DMS53 treated with DMSO at 0.1 percent for 48 hours (cell line): ENCODE data around the gene FGD3.
"Not testable (repeated sequence)": the region's sequence is repeated elsewhere in the genome, so short reads cannot be mapped to it uniquely, and the experiment has no call there.

Source experiments
- DNase-seq: peaks from one replicate; lab custom pipeline; 2025; ENCODE audit not compliant: unreplicated experiment; lab: John Stamatoyannopoulos, UW

Gene FGD3

DNA sequence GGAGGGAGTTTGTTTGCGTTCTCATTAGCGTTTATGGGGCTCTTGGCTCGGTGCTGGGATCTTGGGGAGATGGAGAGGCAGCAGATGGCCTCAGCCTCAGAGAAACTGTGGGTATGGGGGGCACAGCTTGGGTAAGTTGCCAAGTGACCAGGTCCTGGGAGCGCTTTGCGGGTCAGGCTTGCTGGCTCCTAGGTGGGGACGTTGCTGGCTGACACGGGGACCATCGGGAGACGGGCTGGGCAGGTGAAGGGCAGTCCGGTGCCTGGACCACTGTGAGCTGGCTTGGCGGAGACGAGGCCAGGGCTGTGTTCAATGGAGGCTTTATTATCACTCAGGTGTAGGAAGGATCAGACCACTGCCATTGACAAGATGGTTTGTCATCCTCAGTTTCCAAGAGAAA is 30.0 kb downstream of the FGD3 start:
- DNase-seq, result no peak

DNA sequence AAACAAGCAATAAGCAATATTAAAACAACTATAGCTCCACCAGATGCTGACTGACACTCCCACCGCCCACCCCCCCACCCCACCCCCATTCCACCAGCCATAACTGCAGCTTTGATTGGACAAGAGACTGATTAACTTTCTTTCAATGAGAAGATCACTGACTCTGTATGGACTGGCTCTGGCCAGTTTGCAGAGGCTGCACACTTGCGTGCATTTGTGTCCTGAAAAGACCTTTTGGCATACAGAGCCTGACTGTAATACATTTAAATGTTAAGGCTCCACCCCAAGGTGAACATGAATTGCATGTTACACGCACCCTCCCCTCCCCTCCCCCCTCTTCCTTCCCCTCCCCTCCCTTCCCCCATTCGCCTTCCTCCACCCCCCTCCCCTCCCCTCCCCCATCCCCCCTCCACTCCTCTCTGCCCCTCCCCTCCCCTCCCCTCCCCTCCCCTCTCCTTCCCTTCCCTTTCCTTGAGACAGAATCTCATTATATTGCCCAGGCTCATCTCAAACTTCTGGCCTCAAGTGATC is 31.1 kb downstream of the FGD3 start:
- DNase-seq, result no peak

DNA sequence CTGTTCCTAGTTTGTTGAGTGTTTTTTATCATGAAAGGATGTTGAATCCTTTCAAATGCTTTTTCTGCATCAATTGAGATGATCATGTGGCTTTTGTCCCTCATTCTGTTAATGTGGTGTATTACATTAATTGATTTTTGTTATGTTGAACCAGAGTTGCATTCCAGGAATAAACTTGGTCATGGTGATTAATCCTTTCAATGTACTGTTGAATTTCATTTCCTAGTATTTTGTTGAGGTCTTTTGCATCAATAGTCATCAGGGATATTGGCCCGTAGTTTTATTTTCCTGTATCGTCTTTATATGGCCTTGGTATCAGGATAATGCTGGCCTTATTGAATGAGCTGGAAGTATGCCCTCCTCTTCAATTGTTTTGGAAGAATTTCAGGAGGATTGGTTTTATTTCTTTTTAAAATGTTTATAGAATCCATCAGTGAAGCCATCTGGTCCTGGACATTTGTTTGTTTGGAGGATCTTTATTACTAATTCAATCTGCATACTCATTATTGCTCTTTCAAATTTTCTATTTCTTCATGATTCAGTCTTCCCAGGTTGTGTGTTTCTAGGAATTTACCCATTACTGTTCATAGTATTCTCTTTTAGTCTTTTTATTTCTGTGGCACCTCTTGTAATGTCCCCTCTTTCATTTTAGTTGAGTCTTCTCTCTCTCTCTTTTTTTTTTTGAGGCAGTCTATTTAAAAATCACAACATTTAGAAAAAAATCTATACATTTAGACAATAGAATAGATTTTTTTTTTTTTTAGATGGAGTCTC is 32.1 kb downstream of the FGD3 start:
- DNase-seq, result no peak

DNA sequence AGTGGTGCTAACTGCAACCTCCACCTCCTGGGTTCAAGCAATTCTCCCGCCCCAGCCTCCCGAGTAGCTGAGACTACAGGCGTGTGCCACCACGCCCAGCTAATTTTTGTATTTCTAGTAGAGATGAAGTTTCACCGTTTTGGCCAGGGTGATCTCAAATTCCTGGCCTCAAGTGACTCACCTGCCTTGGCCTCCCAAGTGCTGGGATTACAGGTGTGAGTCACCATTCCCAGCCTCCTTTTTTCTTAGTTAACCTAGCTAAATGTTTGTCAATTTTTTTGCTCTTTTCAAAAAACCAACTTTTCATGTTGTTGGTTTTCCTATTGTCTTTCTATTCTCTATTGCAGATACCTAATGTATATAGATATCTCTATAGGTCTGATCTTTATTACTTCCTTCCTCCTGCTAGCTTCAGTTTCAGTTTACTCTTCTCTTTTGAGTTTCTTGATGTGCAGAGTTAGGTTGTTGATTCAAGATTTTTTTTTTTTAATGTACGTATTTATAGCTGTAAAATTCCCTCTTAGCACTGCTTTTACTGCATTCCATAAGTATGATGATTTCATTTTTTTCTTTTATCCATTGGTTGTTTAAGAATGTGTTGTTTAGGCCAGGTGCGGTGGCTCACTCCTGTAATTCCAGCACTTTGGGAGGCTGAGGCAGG is 32.9 kb downstream of the FGD3 start:
- DNase-seq, result no peak

DNA sequence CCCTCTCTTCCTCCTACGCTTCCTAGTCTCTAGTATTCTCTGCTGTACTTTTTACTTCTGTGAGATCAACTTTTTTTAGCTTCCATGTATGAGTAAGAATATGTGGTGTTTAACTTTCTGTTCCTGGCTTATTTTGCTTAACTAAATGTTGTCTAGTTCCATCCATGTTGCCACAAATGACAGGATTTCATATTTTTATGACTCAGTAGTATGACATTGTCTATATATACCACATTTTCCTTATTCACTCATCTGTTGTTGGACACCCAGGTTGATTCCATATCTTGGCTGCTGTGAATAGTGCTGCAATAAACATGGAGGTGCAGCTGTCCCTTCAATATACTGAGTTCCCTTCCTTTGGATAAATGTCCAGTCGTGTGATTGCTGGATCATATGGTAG is 34.8 kb downstream of the FGD3 start:
- no peak for DNase-seq

DNA sequence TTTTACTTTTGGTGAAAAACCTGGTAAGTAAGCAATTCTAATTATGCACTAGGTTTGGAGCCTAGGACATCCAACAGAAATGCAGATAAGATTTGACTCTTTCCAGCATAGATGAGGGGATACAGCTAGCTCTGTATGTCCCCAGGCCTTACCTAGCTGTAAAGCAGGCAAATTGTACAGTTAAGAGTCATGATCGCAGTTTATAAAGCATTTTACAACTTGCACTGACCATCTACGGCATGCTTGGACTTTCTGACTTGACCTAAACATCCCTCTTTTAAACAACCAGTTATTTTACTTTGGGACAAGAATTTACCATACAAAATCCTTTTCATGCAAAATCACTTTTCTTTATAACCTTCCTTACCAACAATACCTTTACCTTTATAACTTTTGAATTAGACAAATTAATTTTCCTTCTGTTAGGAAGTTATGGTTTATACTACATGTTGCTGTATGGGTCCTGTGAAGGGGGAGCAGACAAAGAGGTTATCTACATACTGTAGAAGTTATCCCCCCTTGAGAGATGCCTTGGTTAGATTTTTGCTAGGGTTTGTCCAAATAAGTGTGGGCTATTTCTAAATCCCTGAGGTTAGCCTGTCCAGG is 36.8 kb downstream of the FGD3 start:
- DNase-seq, result no peak

DNA sequence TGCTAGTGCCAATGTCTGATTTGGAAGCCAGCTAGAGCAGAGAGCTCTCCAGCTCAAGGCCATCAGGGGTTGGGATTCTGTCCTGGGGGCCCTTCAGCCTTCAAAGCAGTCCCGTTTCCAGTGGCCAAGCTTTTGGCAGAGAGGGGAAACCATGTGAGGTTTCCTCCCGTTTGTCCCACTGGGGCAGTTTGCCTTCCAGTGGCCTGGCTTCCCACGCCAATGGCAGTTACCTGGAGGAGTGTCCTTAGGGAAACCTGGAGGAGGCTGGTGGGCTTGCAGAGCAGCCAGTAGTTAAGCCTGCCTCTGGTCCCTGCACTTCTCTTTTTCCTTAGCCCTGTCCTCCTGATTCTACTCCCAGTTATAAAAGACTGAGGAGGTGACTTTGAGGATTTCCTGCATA is 37.7 kb downstream of the FGD3 start:
- DNase-seq, result no peak

DNA sequence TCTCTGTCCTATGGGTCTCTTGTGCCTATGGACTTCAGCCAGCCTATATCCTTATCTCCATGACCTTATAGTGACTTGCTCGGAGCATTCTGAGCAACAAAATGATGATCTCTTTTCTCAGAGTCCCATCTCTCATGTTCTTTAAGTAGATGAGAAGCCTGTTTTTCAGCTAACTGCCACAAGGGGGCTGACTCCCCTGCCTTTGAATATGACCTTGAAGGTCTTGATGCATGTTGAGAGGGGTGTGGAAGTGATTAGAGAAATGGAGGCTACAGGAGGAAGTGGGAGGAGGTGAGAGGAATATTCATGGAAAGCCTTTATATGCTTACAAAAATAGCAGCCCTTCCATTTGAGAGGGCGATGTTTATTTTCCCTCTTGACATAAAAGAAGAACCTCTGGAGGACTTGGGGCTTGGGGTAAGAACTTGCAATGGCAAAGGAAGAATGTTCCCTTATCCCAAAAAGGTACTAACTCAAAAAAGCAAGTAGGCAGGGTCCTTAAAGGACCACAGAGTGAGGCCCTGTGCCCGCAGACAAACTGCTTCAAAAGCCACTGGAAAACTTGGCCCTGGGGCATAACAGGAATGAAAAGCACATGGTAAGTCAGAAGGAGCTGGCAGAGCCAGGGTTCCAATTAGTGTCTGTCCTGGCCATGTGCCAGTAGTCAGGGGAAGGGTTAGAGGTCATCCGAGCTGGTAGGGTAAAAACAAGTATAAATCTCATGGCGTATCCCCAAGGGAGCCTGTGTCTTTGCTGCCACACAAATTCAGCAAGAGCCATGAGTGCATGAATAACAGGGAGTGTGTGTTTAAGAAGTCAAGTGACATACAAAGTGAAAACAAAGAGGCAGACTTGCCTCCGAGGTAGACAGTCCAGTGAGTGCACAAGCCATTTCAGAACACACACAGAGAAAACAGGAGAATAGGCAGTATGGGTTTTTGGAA is 39.1 kb downstream of the FGD3 start:
- DNase-seq, result no peak

DNA sequence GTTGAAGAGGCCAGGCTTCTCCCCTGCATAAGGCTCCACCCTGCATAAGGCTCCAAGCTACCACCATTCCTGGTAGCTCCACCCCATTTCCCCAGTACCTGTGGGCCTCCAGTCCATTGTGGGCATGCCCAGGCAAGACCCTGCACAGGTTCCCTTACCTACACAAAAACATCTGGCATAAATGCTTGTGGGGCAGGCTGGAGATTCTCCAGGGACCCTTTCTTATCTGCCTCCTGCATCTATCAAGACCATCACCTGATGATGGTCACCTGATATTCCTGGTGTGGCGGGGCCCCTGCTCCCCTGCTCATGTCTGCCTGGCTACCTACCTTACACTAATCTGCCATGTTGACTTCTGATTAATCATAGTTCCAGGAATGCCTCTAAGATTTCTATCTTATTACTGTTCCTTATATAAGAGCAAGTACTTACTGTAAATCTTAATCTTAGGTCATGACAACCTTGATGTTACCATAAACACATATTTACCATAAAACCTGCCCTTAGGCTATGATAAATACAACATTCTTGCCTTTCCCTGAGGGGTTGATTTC is 41.0 kb downstream of the FGD3 start:
- DNase-seq, result no peak

DNA sequence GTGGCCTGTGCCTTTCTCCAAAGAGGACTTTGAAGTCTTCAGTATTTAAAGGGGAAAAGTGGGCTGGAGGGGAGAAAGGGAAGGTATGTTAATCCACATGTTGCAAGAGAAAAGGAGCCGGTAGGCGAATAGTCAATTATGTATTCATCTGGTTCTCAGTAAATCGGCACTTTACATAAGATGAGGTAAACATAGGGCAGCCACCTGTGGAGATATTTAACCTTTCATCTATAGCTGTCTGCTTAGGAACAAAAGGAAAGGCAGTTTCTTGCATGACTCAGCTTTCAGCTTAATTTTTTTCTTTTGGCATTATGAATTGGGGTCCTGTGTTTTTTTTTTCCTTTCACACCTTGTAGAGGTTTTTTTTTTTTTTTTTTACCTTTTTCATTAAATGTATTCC is 42.2 kb downstream of the FGD3 start:
- DNase-seq, result peak; percentile 3

DNA sequence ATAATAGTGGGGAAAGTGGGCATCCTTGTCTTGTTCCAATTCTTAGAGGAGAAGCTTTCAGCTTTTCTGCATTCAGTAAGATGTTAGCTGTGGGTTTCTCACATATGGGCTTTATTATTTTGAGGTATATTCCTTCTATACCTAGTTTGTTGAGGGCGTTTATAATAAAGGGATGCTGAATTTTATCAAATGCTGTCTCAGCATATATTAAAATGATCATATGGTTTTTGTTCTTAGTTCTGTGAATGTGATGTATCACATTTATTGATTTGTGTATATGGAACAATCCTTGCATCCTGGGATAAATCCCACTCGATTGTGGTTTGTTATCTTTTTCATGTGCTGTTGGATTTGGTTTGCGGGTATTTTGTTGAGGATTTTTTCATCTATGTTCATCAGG is 43.1 kb downstream of the FGD3 start:
- DNase-seq, result no peak

DNA sequence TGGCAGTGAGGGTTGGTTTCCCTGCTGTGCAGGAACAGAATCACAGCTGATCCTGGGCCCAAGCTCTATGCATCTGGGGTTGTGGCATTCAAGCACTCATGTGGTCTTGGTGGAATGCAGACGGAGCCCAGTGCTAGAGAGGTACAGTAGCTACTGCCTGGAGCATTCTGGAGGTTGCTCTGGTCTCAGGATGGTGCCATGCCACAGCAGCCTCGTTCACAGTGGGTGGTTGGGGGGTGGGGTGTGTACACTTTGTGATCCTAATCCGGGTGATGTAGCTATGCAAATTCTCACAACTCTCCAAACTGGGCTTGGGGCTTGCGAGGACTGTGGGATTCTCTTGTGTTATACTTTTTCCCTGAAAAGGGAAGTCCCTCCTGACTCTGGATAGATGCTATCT is 45.2 kb downstream of the FGD3 start:
- no peak for DNase-seq

DNA sequence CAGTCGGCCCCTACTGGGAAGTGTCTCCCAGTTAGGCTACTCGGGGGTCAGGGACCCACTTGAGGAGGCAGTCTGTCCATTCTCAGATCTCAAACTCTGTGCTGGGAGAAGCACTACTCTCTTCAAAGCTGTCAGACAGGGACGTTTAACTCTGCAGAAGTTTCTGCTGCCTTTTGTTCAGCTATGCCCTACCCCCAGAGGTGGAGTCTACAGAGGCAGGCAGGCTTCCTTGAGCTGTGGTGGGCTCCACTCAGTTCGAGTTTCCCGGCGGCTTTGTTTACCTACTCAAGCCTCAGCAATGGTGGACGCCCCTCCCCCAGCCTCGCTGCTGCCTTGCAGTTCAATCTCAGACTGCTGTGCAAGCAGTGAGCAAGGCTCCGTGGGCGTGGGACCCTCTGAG is 51.5 kb downstream of the FGD3 start:
- DNase-seq, result not testable (repeated sequence)

DNA sequence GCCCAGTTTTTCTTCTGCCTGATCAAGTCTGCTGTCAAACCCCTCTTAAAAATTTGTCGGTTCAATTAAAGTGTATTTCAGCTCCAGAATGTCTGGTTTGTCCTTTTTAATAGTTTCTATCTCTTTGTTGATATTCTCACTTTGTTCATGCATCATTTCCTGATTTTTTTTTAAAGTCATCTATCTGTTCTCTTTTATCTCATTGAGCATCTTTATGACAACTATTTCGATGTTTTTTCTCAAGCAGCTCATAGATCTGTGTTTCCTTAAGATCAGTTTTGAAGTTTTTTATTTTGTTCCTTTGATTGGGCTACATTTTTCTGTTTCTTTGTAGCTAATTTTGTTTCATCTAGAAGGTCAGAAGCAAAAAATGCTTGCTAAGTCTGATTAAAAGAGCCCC is 53.7 kb downstream of the FGD3 start:
- no peak for DNase-seq

DNA sequence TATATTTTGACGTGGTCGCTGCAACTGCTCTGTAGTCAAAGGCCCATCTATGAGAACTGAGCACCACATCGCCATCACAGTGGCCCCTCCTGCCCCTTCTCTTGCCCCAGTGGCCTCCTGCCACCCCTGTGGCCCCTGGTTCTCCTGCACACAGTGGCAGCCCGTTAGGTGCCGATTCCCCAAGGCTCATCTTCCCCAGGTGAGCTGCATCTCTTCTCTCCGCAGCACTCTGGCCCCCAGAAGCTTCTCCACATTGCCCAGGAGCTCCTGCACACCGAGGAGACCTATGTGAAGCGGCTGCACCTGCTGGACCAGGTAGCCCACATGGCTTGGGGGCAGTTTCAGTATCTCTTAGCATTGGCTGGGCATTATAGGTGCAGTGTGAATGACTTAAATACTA is 55.4 kb downstream of the FGD3 start:
- DNase-seq, result no peak

DNA sequence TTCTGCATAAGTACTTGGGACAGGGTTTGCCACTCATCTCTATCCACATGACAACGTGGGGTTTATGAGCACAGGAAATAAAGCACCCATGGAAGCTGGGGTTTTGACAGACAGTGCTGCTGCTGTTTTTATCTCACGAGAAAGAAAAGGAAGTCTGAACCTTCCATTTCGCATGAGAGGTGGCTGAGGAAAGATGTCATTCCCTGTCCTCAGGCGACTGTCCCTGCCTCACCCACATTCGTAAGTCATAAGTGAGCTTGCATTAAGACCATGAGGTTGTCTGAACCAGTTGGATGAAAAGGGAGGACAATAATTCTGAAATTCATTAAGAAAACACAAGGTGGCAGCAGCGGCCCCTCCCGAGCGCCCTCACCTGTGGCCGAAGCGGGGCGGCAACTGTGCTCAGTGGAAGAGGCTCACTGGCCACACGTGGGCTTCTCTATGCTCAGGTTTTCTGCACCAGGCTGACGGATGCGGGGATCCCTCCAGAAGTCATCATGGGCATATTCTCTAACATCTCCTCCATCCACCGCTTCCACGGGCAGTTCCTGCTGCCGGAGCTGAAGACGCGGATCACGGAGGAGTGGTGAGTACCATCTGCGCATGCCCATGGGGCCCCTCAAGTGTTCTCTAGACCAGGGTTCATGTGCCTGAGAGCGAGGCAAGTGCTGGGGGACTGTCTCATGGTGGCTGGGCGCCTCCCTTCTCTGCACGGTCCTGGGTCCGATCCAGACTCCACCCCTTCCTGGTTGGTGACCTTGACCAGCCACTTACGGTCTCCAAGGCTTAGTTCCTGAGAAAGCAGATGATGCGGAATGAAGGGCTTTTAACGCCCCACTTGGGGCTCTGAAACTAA is 56.5 kb downstream of the FGD3 start:
- peak; percentile 72 for DNase-seq

DNA sequence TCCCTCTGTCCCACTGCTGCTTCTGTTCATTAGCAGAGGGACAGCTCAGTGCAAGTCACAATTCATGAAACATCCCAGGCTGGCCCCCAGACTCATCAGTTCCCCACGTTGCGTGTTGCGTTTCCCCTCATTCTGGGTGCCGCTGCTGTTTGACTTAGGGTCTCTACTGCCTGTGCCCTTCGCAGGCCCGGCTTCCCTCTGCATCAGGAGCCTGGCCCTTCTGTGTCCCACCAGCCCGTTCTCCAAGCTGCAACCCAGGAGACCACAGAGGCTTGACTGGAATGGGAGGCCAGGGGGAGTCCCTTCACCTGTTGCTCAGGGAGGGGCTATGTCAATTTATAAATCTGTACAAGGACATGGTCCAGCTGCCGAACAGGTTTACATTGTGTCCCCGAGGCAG is 57.2 kb downstream of the FGD3 start:
- DNase-seq, result no peak

DNA sequence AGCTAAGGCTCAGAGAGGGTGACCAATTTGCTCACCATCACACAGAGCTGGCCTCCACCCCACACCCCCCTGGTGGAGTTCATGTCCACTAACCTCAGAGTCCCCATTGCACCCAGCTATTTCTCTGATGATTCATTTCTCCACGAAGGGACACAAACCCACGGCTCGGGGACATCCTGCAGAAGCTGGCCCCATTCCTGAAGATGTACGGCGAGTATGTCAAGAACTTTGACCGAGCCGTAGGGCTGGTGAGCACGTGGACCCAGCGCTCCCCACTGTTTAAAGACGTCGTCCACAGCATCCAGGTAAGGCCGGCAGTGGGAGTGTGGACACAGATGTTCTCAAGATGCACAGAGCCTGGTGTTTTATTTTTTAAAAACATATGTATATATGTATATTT is 58.6 kb downstream of the FGD3 start:
- no peak for DNase-seq

DNA sequence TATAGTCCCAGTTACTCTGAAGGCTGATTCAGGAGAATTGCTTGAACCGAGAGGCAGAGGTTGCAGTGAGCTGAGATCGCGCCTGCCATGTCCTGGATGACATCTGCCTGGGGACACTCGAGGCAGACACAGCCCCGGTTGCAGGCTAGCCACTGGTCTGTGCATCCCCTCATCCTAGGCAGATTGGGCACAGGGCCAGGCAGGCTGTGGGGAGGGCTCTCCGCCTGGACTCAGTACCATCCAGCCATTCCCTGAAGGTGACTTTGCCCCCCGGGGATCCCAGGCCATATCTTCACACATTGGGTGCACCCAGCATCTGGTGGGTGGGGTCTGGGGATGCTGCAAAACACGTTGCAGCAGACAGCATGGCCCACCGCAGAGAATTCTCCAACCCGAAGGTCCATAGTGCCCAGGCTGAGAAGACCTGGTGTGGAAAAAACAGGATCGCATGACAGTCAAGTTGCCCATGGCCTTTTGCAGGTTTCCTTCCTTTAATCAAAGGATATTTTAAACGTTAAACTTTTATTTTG is 60.3 kb downstream of the FGD3 start:
- DNase-seq, result no peak

DNA sequence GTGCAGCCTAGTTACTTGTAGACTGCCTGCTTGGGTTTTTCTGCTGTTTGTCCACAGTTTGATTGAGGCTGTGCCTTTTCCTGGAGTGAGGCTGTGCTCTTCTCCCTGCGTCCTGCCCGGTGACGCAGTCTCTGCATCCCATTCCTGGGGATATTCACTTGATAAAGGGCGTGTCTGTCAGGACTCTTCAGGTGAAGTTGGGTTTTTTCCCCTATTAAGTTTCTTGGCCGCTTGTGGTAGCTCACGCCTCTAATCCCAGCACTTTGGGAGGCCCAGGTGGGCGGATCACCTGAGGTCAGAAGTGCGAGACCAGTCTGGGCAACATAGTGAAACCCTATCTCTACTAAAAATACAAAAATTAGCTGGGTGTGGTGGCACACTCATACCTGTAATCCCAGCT is 61.1 kb downstream of the FGD3 start:
- no peak for DNase-seq
